K562 (cell line): ENCODE data around the gene ROBO1. TPM values are rescaled to one million over a fixed set of nuclear protein-coding genes. Genes with fewer than 3 reads are reported as not detected.

Source experiments
- ATAC-seq: fragments of 200-7000 bp; cut with Tn5 transposase; 3 replicates; pipeline ENCODE4 v1.9.1; 2020; ENCODE audit warnings: moderate library complexity
- BruUV-seq: library from RNA; stranded (reverse); fragments of 400-500 nt; replicated peaks from 2 replicates; lab custom pipeline; 2021; lab: Mats Ljungman, UMichigan
- CTCF ChIA-PET: fragments of 300-600 bp; formaldehyde crosslinking; extraction: SDS; loops from one replicate; lab custom pipeline; 2021; ENCODE audit warnings: low intra/inter-chr PET ratio; lab: Yijun Ruan, JAX
- POLR2A ChIA-PET: fragments of 300-600, 350-650 bp; sonication (Branson Sonifier 250); formaldehyde crosslinking; extraction: SDS; loops from one replicate; lab custom pipeline; 2021; ENCODE audit warnings: antibody characterized with exemption, inconsistent platforms; lab: Yijun Ruan, JAX
- DNase-seq, 4 experiments: peaks; one replicate each; pipeline versions ENCODE4 v3.0.0 to v3.0.0-alpha.2; 2011 to 2018; ENCODE audit warnings: low spot score in 3 of 4, mixed read lengths in 3 of 4; ENCODE audit errors: extremely low read depth in 1 of 4
- FAIRE-seq: peaks from 2 replicates; lab custom pipeline; 2011; peaks lifted over from hg19 to GRCh38; lab: Jason Lieb, UNC
- H2AFZ ChIP-seq: 2 replicates; pipeline ENCODE4 v1.6.0; 2011; ENCODE audit warnings: low read depth, low read length, control low read depth, inconsistent platforms
- H3K27ac ChIP-seq: fragments of 200-600 bp; 3 replicates; pipeline ENCODE4 v1.8.0; 2011; ENCODE audit warnings: low read depth, mild to moderate bottlenecking, control low read depth, inconsistent platforms, low read length, moderate library complexity, mixed read lengths; ENCODE audit errors: extremely low read depth
- H3K27me3 ChIP-seq, 2 experiments: fragments of 300-600 bp in 1 of 2; 2 replicates in 1 of 2; 3 replicates in 1 of 2; pipeline versions ENCODE4 v1.6.0 to v1.8.0; 2011; ENCODE audit warnings: inconsistent platforms in 2 of 2, low read length in 2 of 2, mild to moderate bottlenecking in 1 of 2, mixed read lengths in 1 of 2, moderate library complexity in 1 of 2; ENCODE audit not compliant: control insufficient read depth in 2 of 2, insufficient read depth in 2 of 2
- H3K36me3 ChIP-seq: fragments of 300-600 bp; 3 replicates; pipeline ENCODE4 v1.8.0; 2011; ENCODE audit warnings: mild to moderate bottlenecking, low read length, inconsistent platforms; ENCODE audit not compliant: control insufficient read depth, insufficient read depth
- H3K4me1 ChIP-seq, 2 experiments: fragments of 200-600 bp in 1 of 2; replicated peaks in 1 of 2; 2 replicates in 1 of 2; 3 replicates in 1 of 2; pipeline versions ENCODE4 v1.5.1 to v1.8.0; 2011; ENCODE audit warnings: inconsistent platforms in 2 of 2, low read length in 2 of 2, mild to moderate bottlenecking in 1 of 2, mixed read lengths in 1 of 2, moderate library complexity in 1 of 2; ENCODE audit not compliant: control insufficient read depth in 2 of 2, insufficient read depth in 2 of 2
- H3K4me2 ChIP-seq: 2 replicates; pipeline ENCODE4 v1.6.1; 2011; ENCODE audit warnings: low read length, control low read depth, inconsistent platforms, mixed read lengths; ENCODE audit not compliant: insufficient read depth
- H3K4me3 ChIP-seq: fragments of 200-600 bp; sonication (generic), shearing (Covaris generic); 2 replicates; pipeline ENCODE4 v1.5.1; 2016; ENCODE audit warnings: control low read depth, inconsistent platforms
- H3K79me2 ChIP-seq: fragments of 200-600 bp; 3 replicates; pipeline ENCODE4 v1.8.0; 2011; ENCODE audit warnings: low read length, inconsistent platforms; ENCODE audit not compliant: control insufficient read depth, insufficient read depth
- H3K9ac ChIP-seq, 2 experiments: 2 replicates each; pipeline versions ENCODE4 v1.6.0 to v1.6.1; 2011; ENCODE audit warnings: low read depth in 2 of 2, low read length in 2 of 2, control low read depth in 1 of 2, inconsistent platforms in 1 of 2, mild to moderate bottlenecking in 1 of 2, mixed read lengths in 1 of 2; ENCODE audit not compliant: insufficient read depth in 1 of 2
- H3K9me1 ChIP-seq: one replicate; pipeline ENCODE4 v1.6.0; 2011; ENCODE audit warnings: inconsistent platforms, mild to moderate bottlenecking, low read length, moderate library complexity; ENCODE audit not compliant: control insufficient read depth, insufficient read depth
- H3K9me3 ChIP-seq: replicated peaks from 2 replicates; pipeline ENCODE4 v1.5.1; 2011; ENCODE audit warnings: low read depth, low read length, inconsistent platforms; ENCODE audit not compliant: control insufficient read depth, insufficient read depth
- H4K20me1 ChIP-seq: replicated peaks from 2 replicates; pipeline ENCODE4 v1.6.1; 2011; ENCODE audit warnings: low read length, inconsistent platforms, mixed read lengths; ENCODE audit not compliant: control insufficient read depth, insufficient read depth
- ADNP ChIP-seq: fragments of 200-800 bp; sonication (Bioruptor generic); IDR thresholded peaks from 2 replicates; pipeline ENCODE4 v1.6.1; 2016; ENCODE audit warnings: missing genetic modification characterization, missing compliant biosample characterization
- FIP1L1 ChIP-seq: fragments of 200-400 bp; formaldehyde crosslinking; IDR thresholded peaks from 2 replicates; pipeline ENCODE4 v1.6.1; 2018; ENCODE audit warnings: mild to moderate bottlenecking, low read depth, low read length; ENCODE audit not compliant: poor library complexity, severe bottlenecking
- HDAC6 ChIP-seq: IDR thresholded peaks from 2 replicates; pipeline ENCODE4 v1.6.1; 2012; ENCODE audit warnings: low read depth, mild to moderate bottlenecking, control low read depth, inconsistent platforms, low read length, moderate library complexity
- MAZ ChIP-seq, 2 experiments: fragments of 450-650 bp in 1 of 2; sonication (generic) in 1 of 2; formaldehyde crosslinking; IDR thresholded peaks in 1 of 2; conservative IDR thresholded peaks in 1 of 2; 2 replicates each; pipeline versions ENCODE4 v1.4.0 to v1.5.0; 2020; ENCODE audit warnings: mild to moderate bottlenecking in 1 of 2, missing genetic modification reagents in 1 of 2
- MYNN ChIP-seq, 2 experiments: sonication (generic); formaldehyde crosslinking in 1 of 2; IDR thresholded peaks; 2 replicates each; pipeline versions ENCODE4 v1.5.0 to v1.6.1; 2016 to 2020; ENCODE audit warnings: antibody characterized with exemption in 1 of 2, missing genetic modification reagents in 1 of 2
- NFE2 ChIP-seq: IDR thresholded peaks from 2 replicates; pipeline ENCODE4 v1.6.1; 2014; ENCODE audit warnings: antibody characterized with exemption, low read depth
- POLR3A ChIP-seq: IDR thresholded peaks from 2 replicates; pipeline ENCODE4 v1.6.1; 2011; ENCODE audit warnings: borderline replicate concordance, mild to moderate bottlenecking, moderate library complexity; ENCODE audit not compliant: insufficient read length, insufficient read depth; ENCODE audit errors: extremely low read depth
- PRPF4 ChIP-seq: fragments of 200-400 bp; formaldehyde crosslinking; IDR thresholded peaks from one replicate; pipeline ENCODE4 v1.6.1; 2017; ENCODE audit warnings: low read length, low read depth, mild to moderate bottlenecking; ENCODE audit not compliant: insufficient read depth, poor library complexity, severe bottlenecking
- TAF15 ChIP-seq: fragments of 200-400 bp; formaldehyde crosslinking; IDR thresholded peaks from 2 replicates; pipeline ENCODE4 v1.6.1; 2017; ENCODE audit warnings: mild to moderate bottlenecking, low read depth, low read length, moderate library complexity
- TCF7L2 ChIP-seq: fragments of 150-350 bp; IDR thresholded peaks from 2 replicates; pipeline ENCODE4 v1.6.1; 2016; ENCODE audit warnings: low read depth, mild to moderate bottlenecking, low read length, moderate library complexity
- TRIM24 ChIP-seq, 2 experiments: fragments of 450-650 bp; IDR thresholded peaks; 2 replicates each; pipeline ENCODE4 v1.6.1; 2016
- TRIM25 ChIP-seq: fragments of 450-650 bp; IDR thresholded peaks from 2 replicates; pipeline ENCODE4 v1.7.0; 2016; ENCODE audit warnings: borderline replicate concordance
- U2AF2 ChIP-seq: fragments of 200-400 bp; formaldehyde crosslinking; optimal IDR thresholded peaks from 2 replicates; pipeline ENCODE3; 2017; ENCODE audit warnings: low read depth, mild to moderate bottlenecking, low read length
- ZNF76 ChIP-seq: fragments of 250-450 bp; sonication (Bioruptor Pico); IDR thresholded peaks from 2 replicates; pipeline ENCODE4 v1.4.0; 2020; ENCODE audit warnings: mild to moderate bottlenecking, moderate library complexity, borderline replicate concordance
- WGBS: fragments of 100-300 bp; shearing (Covaris generic); methylation state at CpG from one replicate; pipeline ENCODE4 v1.1.6; 2016; ENCODE audit warnings: low coverage, mixed read lengths; ENCODE audit not compliant: insufficient coverage; ENCODE audit errors: missing lambda C conversion rate; 5-methylcytosine and 5-hydroxymethylcytosine counted together
- in situ Hi-C: fragments of 300-500 bp; cut with MboI; formaldehyde crosslinking; loops from 4 replicates; pipeline ENCODE4 v1.15.0; 2018; ENCODE audit warnings: inconsistent platforms, mixed read lengths
- intact Hi-C: fragments of 100-400 bp; cut with micrococcal nuclease; formaldehyde crosslinking; loops from 2 replicates; pipeline ENCODE4 v1.14.2; 2022
- polyA plus RNA-seq, 8 experiments: library from polyadenylated mRNA; depleted of rRNA in 4 of 8; stranded (reverse) in 5 of 8; unstranded in 3 of 8; fragments of >200 nt; fragmentation: Nextera tagmentation in 2 of 8; fragmentation: Illumina TruSeq in 1 of 8; extraction: Ambion mirVana in 2 of 8; extraction: Trizol in 1 of 8; gene quantifications; 2 replicates each; pipeline versions ENCODE4 v1.2.1 to v1.2.3, GENCODE V29; 2011 to 2014; ENCODE audit warnings: inconsistent platforms in 1 of 8, missing spikeins in 1 of 8
- total RNA-seq, 7 experiments: library from RNA; depleted of rRNA in 6 of 7; stranded (reverse); fragments of >200 nt in 6 of 7; fragmentation: Illumina TruSeq in 2 of 7; extraction: Trizol in 2 of 7; gene quantifications; 2 replicates each; pipeline versions ENCODE4 v1.2.1 to v1.2.3, GENCODE V29; 2011 to 2021; ENCODE audit warnings: low replicate concordance in 1 of 7
- TF ChIP-seq, protein P1 (sequence below): IDR thresholded peaks from 2 replicates; pipeline ENCODE4 v1.6.1; 2011; ENCODE audit warnings: borderline replicate concordance, low read depth, mild to moderate bottlenecking, moderate library complexity, low read length; ENCODE audit not compliant: insufficient read depth, poor library complexity, severe bottlenecking

Gene ROBO1
- total and polyA plus RNA-seq, 9 of the 15 experiments (the other 6 are each of a cell fraction or from before 2014, with no cell fraction given), result 0.01 to 0.53 (median 0.17) TPM; not detected in 5

DNA sequence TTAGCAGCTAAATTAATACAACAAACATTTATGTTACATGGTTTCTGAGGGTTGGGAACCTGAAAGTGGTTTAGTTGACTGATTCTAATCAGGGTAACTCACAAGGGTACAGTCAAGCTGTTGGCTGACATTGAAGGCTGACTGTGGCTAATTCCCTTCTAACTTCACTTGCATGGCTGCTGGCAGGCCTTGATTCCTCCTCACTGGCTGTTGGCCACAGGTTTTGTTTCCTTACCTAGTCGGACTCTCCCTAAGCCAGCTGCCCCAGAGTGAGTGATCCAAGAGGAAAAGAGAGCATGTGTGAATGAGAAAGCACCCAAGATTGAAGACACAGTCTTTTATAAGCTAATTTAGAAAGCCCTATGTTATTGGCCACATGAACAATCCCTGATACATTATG is 700.1 kb downstream of the ROBO1 start:
- DNase-seq (no peak), ATAC-seq (no peak), FAIRE-seq (no peak)
- in situ Hi-C loops (no loop called here), intact Hi-C loops (no loop called here)
- Histone ChIP-seq H3K79me2 (no peaks in the 10 kb centered on the region), H3K4me2 (no peak overlapping the region), H3K4me3 (no peak overlapping the region), H3K9me1 (no peaks in the 10 kb centered on the region), H3K36me3 (no peaks in the 10 kb centered on the region), H3K27me3 (no peaks in the 10 kb centered on the region), H4K20me1 (no peaks in the 10 kb centered on the region), H3K9ac (no peak overlapping the region), H3K27ac (no peak overlapping the region), H3K4me1 (no peaks in the 10 kb centered on the region), H2AFZ (no peak overlapping the region), H3K9me3 (no peaks in the 10 kb centered on the region)
- CTCF ChIA-PET, result no interaction called here
- WGBS, result no CpG with 5 or more reads among the region's 1 CpG
- POLR2A ChIA-PET, result no interaction called here
- BruUV-seq, result no TSS peak
- TF ChIP-seq TCF7L2 (no peak), MAZ (CRISPR knock-in tag; conservative IDR thresholded peaks at IDR 0.05 in 1 of 2, IDR thresholded peaks at IDR 0.05 in 1 of 2) (no peak), ADNP (no peak), HDAC6 (no peak), TRIM25 (no peak), ZNF76 (no peak), PRPF4 (no peak), POLR3A (no peak), U2AF2 (no peak), FIP1L1 (no peak), TRIM24 (IDR thresholded peaks at IDR 0.05) (no peak), MYNN (IDR thresholded peaks at IDR 0.05) (no peak), MYNN (CRISPR knock-in tag; IDR thresholded peaks at IDR 0.05) (no peak), NFE2 (no peak), TAF15 (no peak)
- TF ChIP-seq, protein P1, sequence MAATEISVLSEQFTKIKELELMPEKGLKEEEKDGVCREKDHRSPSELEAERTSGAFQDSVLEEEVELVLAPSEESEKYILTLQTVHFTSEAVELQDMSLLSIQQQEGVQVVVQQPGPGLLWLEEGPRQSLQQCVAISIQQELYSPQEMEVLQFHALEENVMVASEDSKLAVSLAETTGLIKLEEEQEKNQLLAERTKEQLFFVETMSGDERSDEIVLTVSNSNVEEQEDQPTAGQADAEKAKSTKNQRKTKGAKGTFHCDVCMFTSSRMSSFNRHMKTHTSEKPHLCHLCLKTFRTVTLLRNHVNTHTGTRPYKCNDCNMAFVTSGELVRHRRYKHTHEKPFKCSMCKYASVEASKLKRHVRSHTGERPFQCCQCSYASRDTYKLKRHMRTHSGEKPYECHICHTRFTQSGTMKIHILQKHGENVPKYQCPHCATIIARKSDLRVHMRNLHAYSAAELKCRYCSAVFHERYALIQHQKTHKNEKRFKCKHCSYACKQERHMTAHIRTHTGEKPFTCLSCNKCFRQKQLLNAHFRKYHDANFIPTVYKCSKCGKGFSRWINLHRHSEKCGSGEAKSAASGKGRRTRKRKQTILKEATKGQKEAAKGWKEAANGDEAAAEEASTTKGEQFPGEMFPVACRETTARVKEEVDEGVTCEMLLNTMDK, result no peak
